C4-2B (cell line): Measurements from ENCODE around the gene SERINC1.

Experiments
- CTCF ChIP-seq: fragments of 450-650 bp; conservative IDR thresholded peaks from 2 replicates; pipeline ENCODE4 v1.5.1; 2017; ENCODE audit warnings: mild to moderate bottlenecking
- ZFX ChIP-seq: fragments of 450-650 bp; IDR thresholded peaks from 2 replicates; pipeline ENCODE4 v1.6.1; 2017

- TF ChIP-seq CTCF (no peak), ZFX (no peak)
Observed at GRCh38 chr6:122449069-122449468, 22.5 kb downstream of the SERINC1 start.
